Neuronal stem cell (in vitro differentiated cells): ENCODE results near the gene GAB1.

ENCODE experiments used
- DNase-seq: peaks from one replicate; pipeline ENCODE4 v3.0.0-alpha.2; 2013; ENCODE audit warnings: low spot score
- H2AFZ ChIP-seq: one replicate; pipeline ENCODE4 v1.6.1; 2013; ENCODE audit warnings: mild to moderate bottlenecking, low read length, inconsistent platforms
- H2AK5ac ChIP-seq: 2 replicates; pipeline ENCODE4 v1.6.1; 2013; ENCODE audit warnings: low read depth, mild to moderate bottlenecking, inconsistent platforms, low read length, moderate library complexity, mixed read lengths
- H2BK120ac ChIP-seq: 2 replicates; pipeline ENCODE4 v1.6.1; 2013; ENCODE audit warnings: low read depth, mild to moderate bottlenecking, inconsistent platforms, low read length, moderate library complexity, mixed read lengths
- H2BK12ac ChIP-seq: one replicate; pipeline ENCODE4 v1.6.1; 2013; ENCODE audit warnings: low read length, inconsistent platforms
- H2BK15ac ChIP-seq: 2 replicates; pipeline ENCODE4 v1.6.1; 2013; ENCODE audit warnings: mild to moderate bottlenecking, low read length, inconsistent platforms, mixed read lengths
- H2BK5ac ChIP-seq: one replicate; pipeline ENCODE4 v1.6.1; 2013; ENCODE audit warnings: inconsistent platforms, mild to moderate bottlenecking, low read length, moderate library complexity
- H3K14ac ChIP-seq: one replicate; pipeline ENCODE4 v1.6.1; 2013; ENCODE audit warnings: low read length, inconsistent platforms
- H3K18ac ChIP-seq: 2 replicates; pipeline ENCODE4 v1.6.1; 2013; ENCODE audit warnings: low read length, inconsistent platforms
- H3K23ac ChIP-seq: 2 replicates; pipeline ENCODE4 v1.6.1; 2013; ENCODE audit warnings: low read depth, mild to moderate bottlenecking, mixed read lengths, low read length, inconsistent platforms; ENCODE audit not compliant: poor library complexity
- H3K27ac ChIP-seq: replicated peaks from 3 replicates; pipeline ENCODE4 v1.5.1; 2013; ENCODE audit warnings: low read length, inconsistent platforms
- H3K27me3 ChIP-seq, 3 experiments: 2 replicates each; pipeline ENCODE4 v1.6.1; 2013; ENCODE audit warnings: low read length in 3 of 3, mild to moderate bottlenecking in 2 of 3, inconsistent platforms in 1 of 3, low read depth in 1 of 3, mixed read lengths in 1 of 3, moderate library complexity in 1 of 3; ENCODE audit not compliant: control insufficient read depth in 3 of 3, insufficient read depth in 3 of 3
- H3K36me3 ChIP-seq, 2 donors: replicated peaks in 1 of 2; 2 replicates each; pipeline ENCODE4 v1.6.1; 2013; ENCODE audit warnings: low read length in 2 of 2; ENCODE audit not compliant: control insufficient read depth in 2 of 2, insufficient read depth in 2 of 2
- H3K4ac ChIP-seq: 2 replicates; pipeline ENCODE4 v1.6.1; 2013; ENCODE audit warnings: inconsistent platforms, mild to moderate bottlenecking, low read length, moderate library complexity
- H3K4me1 ChIP-seq, 2 donors: 1 replicate in 1 of 2; 2 replicates in 1 of 2; pipeline ENCODE4 v1.6.1; 2013; ENCODE audit warnings: low read length in 2 of 2, low read depth in 1 of 2; ENCODE audit not compliant: control insufficient read depth in 2 of 2, insufficient read depth in 1 of 2
- H3K4me2 ChIP-seq: one replicate; pipeline ENCODE4 v1.6.1; 2013; ENCODE audit warnings: mild to moderate bottlenecking, low read length, inconsistent platforms; ENCODE audit not compliant: insufficient read depth, poor library complexity, severe bottlenecking
- H3K4me3 ChIP-seq, 2 donors: 2 replicates each; pipeline ENCODE4 v1.5.1; 2013; ENCODE audit warnings: low read length in 2 of 2, mild to moderate bottlenecking in 2 of 2, inconsistent platforms in 1 of 2, moderate library complexity in 1 of 2
- H3K79me1 ChIP-seq: one replicate; pipeline ENCODE4 v1.6.1; 2013; ENCODE audit warnings: low read depth, mild to moderate bottlenecking, inconsistent platforms, low read length, moderate library complexity
- H3K9ac ChIP-seq: one replicate; pipeline ENCODE4 v1.6.1; 2013; ENCODE audit warnings: mild to moderate bottlenecking, low read depth, low read length, inconsistent platforms; ENCODE audit not compliant: poor library complexity
- H3K9me3 ChIP-seq, 2 donors: replicated peaks in 1 of 2; 2 replicates each; pipeline versions ENCODE3 to v1.6.1; 2013; ENCODE audit warnings: low read length in 2 of 2, mild to moderate bottlenecking in 2 of 2, inconsistent platforms in 1 of 2, low read depth in 1 of 2, mixed read lengths in 1 of 2, moderate library complexity in 1 of 2; ENCODE audit not compliant: control insufficient read depth in 2 of 2, insufficient read depth in 1 of 2
- H4K8ac ChIP-seq: one replicate; pipeline ENCODE4 v1.6.1; 2013; ENCODE audit warnings: low read depth, mild to moderate bottlenecking, inconsistent platforms, low read length, moderate library complexity
- H4K91ac ChIP-seq: one replicate; pipeline ENCODE4 v1.6.1; 2013; ENCODE audit warnings: low read length, low read depth, mild to moderate bottlenecking, inconsistent platforms; ENCODE audit not compliant: poor library complexity
- WGBS, 2 donors: extraction: QIAGEN DNeasy Blood & Tissue Kit; methylation state at CpG; one replicate each; pipeline ENCODE4 v1.1.7; 2013; ENCODE audit warnings: missing lambda C conversion rate in 2 of 2, mixed read lengths in 1 of 2; ENCODE audit not compliant: insufficient read length in 2 of 2, insufficient replicate concordance in 1 of 2; ENCODE audit errors: extremely low coverage in 2 of 2; 5-methylcytosine and 5-hydroxymethylcytosine counted together

Gene GAB1

DNA sequence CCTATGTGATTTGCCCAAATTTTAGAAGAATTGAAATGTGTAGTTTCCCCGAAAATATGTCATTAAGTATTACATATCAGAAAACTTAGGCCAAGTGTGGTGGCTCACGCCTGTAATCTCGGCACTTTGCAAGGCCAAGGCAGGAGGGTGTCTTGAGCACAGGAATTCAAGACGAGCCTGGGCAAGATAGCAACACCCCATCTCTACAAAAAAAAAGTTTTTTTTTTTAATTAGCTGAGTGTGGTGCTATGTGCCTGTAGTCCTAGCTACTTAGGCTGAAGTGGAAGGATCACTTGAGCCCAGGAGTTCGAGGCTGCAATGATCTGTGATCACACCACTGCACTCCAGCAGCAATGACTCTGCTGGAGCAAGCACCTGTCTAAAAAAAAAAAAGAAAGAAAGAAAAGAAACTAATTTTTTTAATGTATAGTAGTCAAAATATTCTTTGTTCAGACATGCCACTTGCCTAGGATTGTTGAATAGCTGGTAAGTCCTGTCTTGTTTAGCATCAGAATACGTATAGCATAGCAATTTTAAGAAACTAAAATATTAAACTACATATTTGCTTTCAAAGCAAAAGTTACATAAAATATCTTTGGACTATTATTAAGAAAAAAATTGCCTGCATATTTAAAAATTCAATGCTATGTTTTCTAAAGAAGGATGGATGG is 40.1 kb upstream of the GAB1 start:
- Histone ChIP-seq H3K18ac (no peak overlapping the region), H3K36me3 (no peaks in the 10 kb centered on the region), H3K9ac (no peak overlapping the region), H3K79me1 (no peaks in the 10 kb centered on the region), H2BK15ac (no peak overlapping the region), H3K27me3 (no peaks in the 10 kb centered on the region), H3K4me2 (no peak overlapping the region), H3K14ac (no peak overlapping the region), H2AK5ac (no peak overlapping the region), H2BK120ac (no peak overlapping the region), H4K8ac (no peak overlapping the region), H3K9me3 (no peaks in the 10 kb centered on the region), H4K91ac (no peak overlapping the region), H3K4me1 (no peaks in the 10 kb centered on the region), H3K4me3 (no peak overlapping the region), H3K4ac (no peak overlapping the region), H2BK5ac (no peak overlapping the region), H3K23ac (no peak overlapping the region), H2BK12ac (no peak overlapping the region), H3K27ac (no peak overlapping the region), H2AFZ (no peak overlapping the region)
- no peak for DNase-seq
- no CpG with 5 or more reads among the region's 6 CpGs for WGBS, 2 donors

DNA sequence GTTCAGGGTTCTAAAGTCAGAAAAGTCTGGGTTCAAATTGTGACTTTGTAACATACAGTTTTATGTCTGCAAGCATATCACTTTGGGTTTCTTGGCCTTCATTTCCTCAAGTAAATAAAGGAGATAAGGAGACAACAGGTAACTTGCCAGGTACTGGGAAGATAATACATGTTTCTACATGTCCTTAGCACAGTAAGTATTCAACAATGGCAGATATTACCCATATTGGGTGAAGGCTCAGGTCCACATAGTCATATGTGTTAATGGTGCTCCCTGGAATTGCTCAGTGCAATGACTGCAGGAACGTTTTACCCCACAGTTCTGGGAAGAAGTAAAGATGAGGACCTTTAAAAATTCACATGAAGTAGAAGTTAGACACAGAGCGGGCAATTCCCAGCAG is 35.8 kb upstream of the GAB1 start:
- Histone ChIP-seq H3K9ac (peak overlapping the region; percentile 30), H4K91ac (no peak overlapping the region), H2AK5ac (no peak overlapping the region), H3K4ac (no peak overlapping the region), H3K14ac (no peak overlapping the region), H3K27ac (no peak overlapping the region), H3K4me2 (no peak overlapping the region), H2BK12ac (no peak overlapping the region), H3K23ac (no peak overlapping the region), H3K4me3 (no peak overlapping the region), H2BK5ac (no peak overlapping the region), H3K4me1 (no peaks in the 10 kb centered on the region), H3K18ac (no peak overlapping the region), H4K8ac (no peak overlapping the region), H3K27me3 (no peaks in the 10 kb centered on the region), H2BK15ac (no peak overlapping the region), H2BK120ac (no peak overlapping the region), H3K36me3 (no peaks in the 10 kb centered on the region), H2AFZ (no peak overlapping the region), H3K79me1 (no peaks in the 10 kb centered on the region), H3K9me3 (no peaks in the 10 kb centered on the region)
- DNase-seq = no peak
- no CpG with 5 or more reads among the region's 2 CpGs for WGBS, 2 donors

GRCh38 chr4:143302536-143302935 is 34.1 kb upstream of the GAB1 start:
- Histone ChIP-seq H2AFZ (no peak overlapping the region), H2BK15ac (no peak overlapping the region), H4K91ac (no peak overlapping the region), H2AK5ac (no peak overlapping the region), H3K18ac (no peak overlapping the region), H3K79me1 (no peaks in the 10 kb centered on the region), H3K23ac (no peak overlapping the region), H3K36me3 (no peaks in the 10 kb centered on the region), H4K8ac (no peak overlapping the region), H3K14ac (no peak overlapping the region), H3K27me3 (peaks cover 0 to 5% (median 0%) of the 10 kb centered on the region in 3 experiments), H3K4ac (no peak overlapping the region), H3K4me2 (no peak overlapping the region), H3K9me3 (no peaks in the 10 kb centered on the region), H3K27ac (no peak overlapping the region), H3K4me1 (no peaks in the 10 kb centered on the region), H3K9ac (no peak overlapping the region), H2BK12ac (no peak overlapping the region), H2BK5ac (no peak overlapping the region), H2BK120ac (no peak overlapping the region), H3K4me3 (no peak overlapping the region)
- DNase-seq = no peak
- WGBS, 2 donors = no CpG with 5 or more reads among the region's 1 CpG

GRCh38 chr4:143306788-143307187 is 29.9 kb upstream of the GAB1 start:
- H4K91ac ChIP-seq = no peak overlapping the region
- H2AK5ac ChIP-seq = no peak overlapping the region
- H3K4me1 ChIP-seq = no peaks in the 10 kb centered on the region
- no peaks in the 10 kb centered on the region for H3K36me3 ChIP-seq
- DNase-seq = no peak
- H3K27ac ChIP-seq = no peak overlapping the region
- no peak overlapping the region for H3K18ac ChIP-seq
- no peak overlapping the region for H3K4ac ChIP-seq
- WGBS, 2 donors = no CpG with 5 or more reads among the region's 3 CpGs
- H3K14ac ChIP-seq = no peak overlapping the region
- H3K79me1 ChIP-seq = no peaks in the 10 kb centered on the region
- H2AFZ ChIP-seq = no peak overlapping the region
- no peak overlapping the region for H3K23ac ChIP-seq
- no peak overlapping the region for H2BK120ac ChIP-seq
- H3K9me3 ChIP-seq = no peaks in the 10 kb centered on the region
- no peak overlapping the region for H4K8ac ChIP-seq
- H3K4me2 ChIP-seq = no peak overlapping the region
- H2BK5ac ChIP-seq = no peak overlapping the region
- peaks cover 0 to 9% (median 0%) of the 10 kb centered on the region in 3 experiments for H3K27me3 ChIP-seq
- no peak overlapping the region for H3K9ac ChIP-seq
- H2BK15ac ChIP-seq = no peak overlapping the region
- H2BK12ac ChIP-seq = no peak overlapping the region
- H3K4me3 ChIP-seq = no peak overlapping the region
